Measurements from ENCODE around the gene UNC45B. TPM values are rescaled to one million over a fixed set of nuclear protein-coding genes. Genes with fewer than 3 reads are reported as not detected.

The UNC45B gene
- polyA plus RNA-seq, 1 of the 3 experiments (the other 2 are of a cell fraction): not detected

DNA sequence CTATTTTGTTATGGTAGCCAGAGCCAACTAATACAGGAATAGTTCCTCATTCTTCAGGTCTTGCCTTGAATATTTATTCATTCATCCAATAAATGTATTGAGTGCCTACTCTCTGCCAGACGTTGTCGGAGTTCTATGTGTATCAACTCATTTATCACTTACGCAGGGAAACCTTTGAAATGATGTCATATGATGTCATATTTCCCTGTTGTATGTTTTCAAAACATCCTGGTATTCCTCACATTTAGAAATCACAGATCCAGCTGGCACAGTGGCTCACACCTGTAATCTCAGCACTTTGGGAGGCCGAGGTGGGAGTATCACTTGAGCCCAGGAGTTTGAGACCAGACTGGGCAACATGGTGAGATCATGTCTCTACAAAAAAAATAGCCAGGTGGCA is 2.8 kb upstream of the UNC45B start:
- POLR2A ChIA-PET: no interaction called here
- Histone ChIP-seq H3K36me3 (replicated peaks in 1 of 2; ENCODE audit: control insufficient read depth in 1 of 2, insufficient read depth in 2 of 2, low read length in 1 of 2) (peaks cover under 1% of the 10 kb centered on the region in 2 experiments), H3K4me2 (no peak overlapping the region), H3K9ac (no peak overlapping the region), H3K9me2 (no peaks in the 10 kb centered on the region), H3K27me3 (ENCODE audit: insufficient read depth) (peaks cover 25% of the 10 kb centered on the region; the same call in 1 of the 2 replicates), H3K79me2 (ENCODE audit: insufficient read depth) (peaks cover 22% of the 10 kb centered on the region), H2AFZ (ENCODE audit: low read depth) (no peak overlapping the region), H4K20me1 (ENCODE audit: insufficient read depth) (no peaks in the 10 kb centered on the region), H3F3A (replicated peaks; ENCODE audit: insufficient read depth) (no peaks in the 10 kb centered on the region), H3K9me3 (no peaks in the 10 kb centered on the region), H3K27ac (ENCODE audit: low read depth in 2 of 2, low read length in 1 of 2) (no peak overlapping the region), H3K4me1 (ENCODE audit: control insufficient read depth in 1 of 2, insufficient read depth in 2 of 2, low read depth in 1 of 2, low read length in 1 of 2) (peaks cover 0 to 3% of the 10 kb centered on the region in 2 experiments; a peak in 1 of 4 replicates), H3K4me3 (ENCODE audit: low read depth in 2 of 2, low read length in 1 of 2) (no peak overlapping the region)
- no peak for DNase-seq
- CTCF ChIA-PET: no interaction called here
- TF ChIP-seq GATA2 (CRISPR knock-in tag; IDR thresholded peaks at IDR 0.05) (no peak), FOXJ3 (CRISPR knock-in tag; IDR thresholded peaks at IDR 0.05) (no peak), SMC3 (IDR thresholded peaks at IDR 0.05; ENCODE audit: low read depth, low read length) (no peak), FOSL2 (IDR thresholded peaks at IDR 0.05; ENCODE audit: borderline replicate concordance, low read depth) (no peak), EP300 (IDR thresholded peaks at IDR 0.05; ENCODE audit: borderline replicate concordance in 1 of 2, low read depth in 1 of 2, low read length in 1 of 2) (no peak), RCOR1 (IDR thresholded peaks at IDR 0.05; ENCODE audit: low read length) (no peak), TEAD4 (IDR thresholded peaks at IDR 0.05; ENCODE audit: borderline replicate concordance, insufficient read depth) (no peak), SIN3A (IDR thresholded peaks at IDR 0.05; ENCODE audit: borderline replicate concordance, low read depth, low read length) (no peak), RAD21 (IDR thresholded peaks at IDR 0.05; ENCODE audit: low read length) (no peak), MEF2A (IDR thresholded peaks at IDR 0.05; ENCODE audit: borderline replicate concordance, low read depth) (no peak), EZH2phosphoT487 (IDR thresholded peaks at IDR 0.05; ENCODE audit: borderline replicate concordance, low read depth) (no peak), NFIC (IDR thresholded peaks at IDR 0.05; ENCODE audit: borderline replicate concordance) (no peak)
- TF ChIP-seq, protein P1, sequence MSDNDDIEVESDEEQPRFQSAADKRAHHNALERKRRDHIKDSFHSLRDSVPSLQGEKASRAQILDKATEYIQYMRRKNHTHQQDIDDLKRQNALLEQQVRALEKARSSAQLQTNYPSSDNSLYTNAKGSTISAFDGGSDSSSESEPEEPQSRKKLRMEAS (IDR thresholded peaks at IDR 0.05; ENCODE audit: low read depth): no peak
- TF ChIP-seq, protein P2, sequence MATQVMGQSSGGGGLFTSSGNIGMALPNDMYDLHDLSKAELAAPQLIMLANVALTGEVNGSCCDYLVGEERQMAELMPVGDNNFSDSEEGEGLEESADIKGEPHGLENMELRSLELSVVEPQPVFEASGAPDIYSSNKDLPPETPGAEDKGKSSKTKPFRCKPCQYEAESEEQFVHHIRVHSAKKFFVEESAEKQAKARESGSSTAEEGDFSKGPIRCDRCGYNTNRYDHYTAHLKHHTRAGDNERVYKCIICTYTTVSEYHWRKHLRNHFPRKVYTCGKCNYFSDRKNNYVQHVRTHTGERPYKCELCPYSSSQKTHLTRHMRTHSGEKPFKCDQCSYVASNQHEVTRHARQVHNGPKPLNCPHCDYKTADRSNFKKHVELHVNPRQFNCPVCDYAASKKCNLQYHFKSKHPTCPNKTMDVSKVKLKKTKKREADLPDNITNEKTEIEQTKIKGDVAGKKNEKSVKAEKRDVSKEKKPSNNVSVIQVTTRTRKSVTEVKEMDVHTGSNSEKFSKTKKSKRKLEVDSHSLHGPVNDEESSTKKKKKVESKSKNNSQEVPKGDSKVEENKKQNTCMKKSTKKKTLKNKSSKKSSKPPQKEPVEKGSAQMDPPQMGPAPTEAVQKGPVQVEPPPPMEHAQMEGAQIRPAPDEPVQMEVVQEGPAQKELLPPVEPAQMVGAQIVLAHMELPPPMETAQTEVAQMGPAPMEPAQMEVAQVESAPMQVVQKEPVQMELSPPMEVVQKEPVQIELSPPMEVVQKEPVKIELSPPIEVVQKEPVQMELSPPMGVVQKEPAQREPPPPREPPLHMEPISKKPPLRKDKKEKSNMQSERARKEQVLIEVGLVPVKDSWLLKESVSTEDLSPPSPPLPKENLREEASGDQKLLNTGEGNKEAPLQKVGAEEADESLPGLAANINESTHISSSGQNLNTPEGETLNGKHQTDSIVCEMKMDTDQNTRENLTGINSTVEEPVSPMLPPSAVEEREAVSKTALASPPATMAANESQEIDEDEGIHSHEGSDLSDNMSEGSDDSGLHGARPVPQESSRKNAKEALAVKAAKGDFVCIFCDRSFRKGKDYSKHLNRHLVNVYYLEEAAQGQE (IDR thresholded peaks at IDR 0.05; ENCODE audit: low read depth, low read length): no peak
- 58% methylated on average over 4 of the region's 4 CpGs for WGBS (ENCODE audit: low lambda C conversion rate)
